ENCODE results near the gene NUDT5.
"Not testable (repeated sequence)": the region's sequence is repeated elsewhere in the genome, so short reads cannot be mapped to it uniquely, and the experiment has no call there.

The NUDT5 gene

GRCh38 chr10:12177642-12178041 lies 18.0 kb downstream of the NUDT5 start:
- no peaks in the 10 kb centered on the region for H3K9me3 ChIP-seq (ENCODE audit: control insufficient read depth in 5 of 5, low read length in 5 of 5)
- H3K36me3 ChIP-seq (ENCODE audit: control insufficient read depth in 5 of 5, insufficient read depth in 5 of 5, low read length in 5 of 5) = peaks cover 17 to 78% (median 55%) of the 10 kb centered on the region in 5 donors
- no peak overlapping the region for H3K27ac ChIP-seq (ENCODE audit: low read depth, low read length)
- peaks cover 0 to 3% (median 0%) of the 10 kb centered on the region in 5 donors for H3K4me1 ChIP-seq (ENCODE audit: control insufficient read depth in 5 of 5, insufficient read depth in 5 of 5, low read length in 5 of 5)
- H3K4me3 ChIP-seq (ENCODE audit: low read depth in 1 of 5, low read length in 5 of 5) = no peak overlapping the region
- H3K9ac ChIP-seq (ENCODE audit: low read length in 5 of 5) = no peak overlapping the region
- H3K27me3 ChIP-seq (ENCODE audit: control insufficient read depth in 5 of 5, insufficient read depth in 4 of 5, low read length in 5 of 5) = no peaks in the 10 kb centered on the region

GRCh38 chr10:12171512-12171911 lies 24.2 kb downstream of the NUDT5 start:
- not testable (repeated sequence) for H3K27ac ChIP-seq (ENCODE audit: low read depth, low read length); H3K4me1 ChIP-seq (ENCODE audit: control insufficient read depth in 5 of 5, insufficient read depth in 5 of 5, low read length in 5 of 5); H3K9ac ChIP-seq (ENCODE audit: low read length in 5 of 5); H3K9me3 ChIP-seq (ENCODE audit: control insufficient read depth in 5 of 5, low read length in 5 of 5); H3K27me3 ChIP-seq (ENCODE audit: control insufficient read depth in 5 of 5, insufficient read depth in 4 of 5, low read length in 5 of 5); H3K4me3 ChIP-seq (ENCODE audit: low read depth in 1 of 5, low read length in 5 of 5)
- H3K36me3 ChIP-seq (ENCODE audit: control insufficient read depth in 5 of 5, insufficient read depth in 5 of 5, low read length in 5 of 5) = peaks cover 32 to 86% (median 72%) of the 10 kb centered on the region in 5 donors

- no peak overlapping the region for H3K4me3 ChIP-seq (ENCODE audit: low read depth in 1 of 5, low read length in 5 of 5)
- no peaks in the 10 kb centered on the region for H3K9me3 ChIP-seq (ENCODE audit: control insufficient read depth in 5 of 5, low read length in 5 of 5)
- H3K27me3 ChIP-seq (ENCODE audit: control insufficient read depth in 5 of 5, insufficient read depth in 4 of 5, low read length in 5 of 5) = no peaks in the 10 kb centered on the region
- H3K36me3 ChIP-seq (ENCODE audit: control insufficient read depth in 5 of 5, insufficient read depth in 5 of 5, low read length in 5 of 5) = peaks cover 41 to 75% (median 61%) of the 10 kb centered on the region in 5 donors
- H3K27ac ChIP-seq (ENCODE audit: low read depth, low read length) = no peak overlapping the region
- H3K9ac ChIP-seq (ENCODE audit: low read length in 5 of 5) = no peak overlapping the region
- H3K4me1 ChIP-seq (ENCODE audit: control insufficient read depth in 5 of 5, insufficient read depth in 5 of 5, low read length in 5 of 5) = peaks cover 0 to 10% (median 7%) of the 10 kb centered on the region in 5 donors
These were observed 29.5 kb downstream of the NUDT5 start for GRCh38 chr10:12165999-12166775.

DNA sequence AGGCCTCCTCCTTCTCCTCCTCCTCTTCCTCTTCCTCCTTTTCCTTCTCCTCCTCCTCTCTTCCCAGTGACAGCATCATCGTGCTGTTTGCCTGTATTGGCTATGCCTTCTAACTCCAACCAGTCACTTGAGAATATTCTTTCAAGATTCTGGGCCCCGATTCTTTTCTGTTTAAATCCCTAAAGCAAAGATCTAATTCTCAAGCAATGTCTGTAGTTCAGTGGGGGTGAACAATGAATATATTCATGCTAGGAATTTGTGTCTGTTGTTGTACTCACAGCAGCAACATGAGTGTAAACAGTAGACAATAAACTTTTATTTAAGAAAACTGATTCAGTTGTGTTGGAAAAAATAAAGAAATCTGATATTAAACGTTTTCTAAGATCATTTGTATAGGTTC lies 30.7 kb downstream of the NUDT5 start:
- Histone ChIP-seq H3K4me3 (ENCODE audit: low read depth in 1 of 5, low read length in 5 of 5) (no peak overlapping the region), H3K9ac (ENCODE audit: low read length in 5 of 5) (no peak overlapping the region), H3K4me1 (ENCODE audit: control insufficient read depth in 5 of 5, insufficient read depth in 5 of 5, low read length in 5 of 5) (peaks cover 0 to 10% (median 7%) of the 10 kb centered on the region in 5 donors), H3K27me3 (ENCODE audit: control insufficient read depth in 5 of 5, insufficient read depth in 4 of 5, low read length in 5 of 5) (no peaks in the 10 kb centered on the region), H3K36me3 (ENCODE audit: control insufficient read depth in 5 of 5, insufficient read depth in 5 of 5, low read length in 5 of 5) (peaks cover 32 to 69% (median 54%) of the 10 kb centered on the region in 5 donors), H3K27ac (ENCODE audit: low read depth, low read length) (no peak overlapping the region), H3K9me3 (ENCODE audit: control insufficient read depth in 5 of 5, low read length in 5 of 5) (no peaks in the 10 kb centered on the region)

- Histone ChIP-seq H3K9ac (ENCODE audit: low read length in 5 of 5) (no peak overlapping the region), H3K27me3 (ENCODE audit: control insufficient read depth in 5 of 5, insufficient read depth in 4 of 5, low read length in 5 of 5) (no peaks in the 10 kb centered on the region), H3K27ac (ENCODE audit: low read depth, low read length) (no peak overlapping the region), H3K4me3 (ENCODE audit: low read depth in 1 of 5, low read length in 5 of 5) (no peak overlapping the region), H3K36me3 (ENCODE audit: control insufficient read depth in 5 of 5, insufficient read depth in 5 of 5, low read length in 5 of 5) (peaks cover 30 to 60% (median 47%) of the 10 kb centered on the region in 5 donors), H3K9me3 (ENCODE audit: control insufficient read depth in 5 of 5, low read length in 5 of 5) (no peaks in the 10 kb centered on the region), H3K4me1 (ENCODE audit: control insufficient read depth in 5 of 5, insufficient read depth in 5 of 5, low read length in 5 of 5) (peaks cover 0 to 10% (median 7%) of the 10 kb centered on the region in 5 donors)
These were observed 31.6 kb downstream of the NUDT5 start for GRCh38 chr10:12164085-12164484.

- H3K27me3 ChIP-seq (ENCODE audit: control insufficient read depth in 5 of 5, insufficient read depth in 4 of 5, low read length in 5 of 5) = no peaks in the 10 kb centered on the region
- H3K4me1 ChIP-seq (ENCODE audit: control insufficient read depth in 5 of 5, insufficient read depth in 5 of 5, low read length in 5 of 5) = peaks cover 0 to 10% (median 7%) of the 10 kb centered on the region in 5 donors
- H3K36me3 ChIP-seq (ENCODE audit: control insufficient read depth in 5 of 5, insufficient read depth in 5 of 5, low read length in 5 of 5) = peaks cover 31 to 58% (median 47%) of the 10 kb centered on the region in 5 donors
- no peaks in the 10 kb centered on the region for H3K9me3 ChIP-seq (ENCODE audit: control insufficient read depth in 5 of 5, low read length in 5 of 5)
- no peak overlapping the region for H3K27ac ChIP-seq (ENCODE audit: low read depth, low read length)
- H3K4me3 ChIP-seq (ENCODE audit: low read depth in 1 of 5, low read length in 5 of 5) = no peak overlapping the region
- no peak overlapping the region for H3K9ac ChIP-seq (ENCODE audit: low read length in 5 of 5)
These were observed 32.8 kb downstream of the NUDT5 start for GRCh38 chr10:12162927-12163326.

DNA sequence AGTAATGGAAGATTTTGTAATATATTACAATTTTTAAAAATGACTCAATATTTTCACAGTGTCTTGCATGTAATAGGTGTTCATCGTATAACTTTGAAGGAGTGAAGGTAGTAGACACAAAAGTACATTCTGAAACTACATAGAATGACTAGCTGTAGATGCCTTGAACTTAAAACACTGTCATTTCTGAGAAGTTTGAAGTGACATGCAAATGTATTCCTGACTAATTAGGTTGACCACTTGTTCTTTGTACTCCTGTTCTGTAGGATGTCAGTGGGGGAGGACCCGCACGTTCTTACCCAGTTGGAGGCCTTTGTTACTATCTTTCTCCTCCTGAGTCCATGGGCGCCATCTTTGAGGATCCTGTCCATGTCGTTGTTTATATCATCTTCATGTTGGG lies 35.0 kb downstream of the NUDT5 start:
- Histone ChIP-seq H3K9ac (ENCODE audit: low read length in 5 of 5) (no peak overlapping the region), H3K27ac (ENCODE audit: low read depth, low read length) (no peak overlapping the region), H3K27me3 (ENCODE audit: control insufficient read depth in 5 of 5, insufficient read depth in 4 of 5, low read length in 5 of 5) (no peaks in the 10 kb centered on the region), H3K9me3 (ENCODE audit: control insufficient read depth in 5 of 5, low read length in 5 of 5) (no peaks in the 10 kb centered on the region), H3K4me3 (ENCODE audit: low read depth in 1 of 5, low read length in 5 of 5) (no peak overlapping the region), H3K36me3 (ENCODE audit: control insufficient read depth in 5 of 5, insufficient read depth in 5 of 5, low read length in 5 of 5) (peaks cover 27 to 55% (median 39%) of the 10 kb centered on the region in 5 donors), H3K4me1 (ENCODE audit: control insufficient read depth in 5 of 5, insufficient read depth in 5 of 5, low read length in 5 of 5) (peaks cover 0 to 2% (median 1%) of the 10 kb centered on the region in 5 donors)

DNA sequence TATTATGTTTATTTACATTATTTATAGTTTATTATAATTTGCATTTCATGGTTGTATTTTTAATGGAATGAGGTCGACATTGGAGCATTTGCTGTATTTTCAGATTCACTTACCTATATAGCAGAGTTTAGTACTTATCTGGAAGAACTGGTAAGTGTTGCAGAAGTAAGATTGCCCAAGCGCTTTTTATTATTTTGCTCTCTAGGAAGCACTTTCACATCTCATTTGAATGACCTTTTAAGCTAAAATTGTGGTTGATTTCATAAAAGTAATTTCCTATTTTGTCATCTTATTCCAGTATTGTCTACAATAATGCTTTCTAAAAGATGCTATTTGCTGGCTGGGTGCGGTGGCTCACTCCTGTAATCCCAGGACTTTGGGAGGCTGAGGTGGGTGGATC lies 37.6 kb downstream of the NUDT5 start:
- Histone ChIP-seq H3K9me3 (ENCODE audit: control insufficient read depth in 5 of 5, low read length in 5 of 5) (no peaks in the 10 kb centered on the region), H3K4me1 (ENCODE audit: control insufficient read depth in 5 of 5, insufficient read depth in 5 of 5, low read length in 5 of 5) (no peaks in the 10 kb centered on the region), H3K27ac (ENCODE audit: low read depth, low read length) (no peak overlapping the region), H3K4me3 (ENCODE audit: low read depth in 1 of 5, low read length in 5 of 5) (no peak overlapping the region), H3K27me3 (ENCODE audit: control insufficient read depth in 5 of 5, insufficient read depth in 4 of 5, low read length in 5 of 5) (no peaks in the 10 kb centered on the region), H3K9ac (ENCODE audit: low read length in 5 of 5) (no peak overlapping the region), H3K36me3 (ENCODE audit: control insufficient read depth in 5 of 5, insufficient read depth in 5 of 5, low read length in 5 of 5) (peaks cover 30 to 51% (median 36%) of the 10 kb centered on the region in 5 donors)

DNA sequence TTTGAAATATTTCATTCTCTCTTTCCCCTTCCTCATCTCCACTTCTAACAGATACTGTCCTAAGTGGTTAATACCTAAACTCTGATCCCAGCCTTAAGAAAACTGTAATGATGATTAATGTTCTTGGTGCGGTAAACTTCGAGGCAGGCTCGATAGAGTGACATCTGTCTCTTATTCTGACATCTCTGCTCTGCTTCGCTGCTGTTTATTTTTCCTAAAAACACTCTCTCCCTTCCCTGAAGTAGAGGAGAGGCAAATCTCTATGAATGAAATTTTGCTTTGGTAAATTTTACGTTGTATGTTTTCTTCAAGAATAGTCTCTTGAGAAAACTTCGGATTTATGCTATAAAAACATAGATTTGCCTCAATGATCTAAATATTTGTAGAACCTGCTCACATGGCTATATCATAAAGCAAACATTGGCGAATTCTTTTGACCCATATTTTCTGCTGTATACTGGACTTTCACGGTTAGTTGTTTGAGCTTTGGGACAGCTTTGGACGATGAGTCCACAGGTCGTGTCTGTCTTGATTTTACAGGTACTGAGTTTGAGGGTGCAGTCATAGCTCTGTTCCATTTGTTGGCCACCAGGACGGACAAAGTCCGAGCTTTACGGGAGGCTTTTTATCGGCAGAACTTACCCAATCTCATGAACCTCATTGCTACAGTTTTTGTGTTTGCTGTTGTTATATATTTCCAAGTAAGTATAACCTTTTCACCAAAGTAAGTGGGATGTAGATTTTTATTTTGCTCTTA lies 39.1 kb downstream of the NUDT5 start:
- Histone ChIP-seq H3K4me3 (ENCODE audit: low read depth in 1 of 5, low read length in 5 of 5) (no peak overlapping the region), H3K27me3 (ENCODE audit: control insufficient read depth in 5 of 5, insufficient read depth in 4 of 5, low read length in 5 of 5) (no peaks in the 10 kb centered on the region), H3K9ac (ENCODE audit: low read length in 5 of 5) (no peak overlapping the region), H3K9me3 (ENCODE audit: control insufficient read depth in 5 of 5, low read length in 5 of 5) (no peaks in the 10 kb centered on the region), H3K4me1 (ENCODE audit: control insufficient read depth in 5 of 5, insufficient read depth in 5 of 5, low read length in 5 of 5) (no peaks in the 10 kb centered on the region), H3K36me3 (ENCODE audit: control insufficient read depth in 5 of 5, insufficient read depth in 5 of 5, low read length in 5 of 5) (peaks cover 25 to 39% (median 28%) of the 10 kb centered on the region in 5 donors), H3K27ac (ENCODE audit: low read depth, low read length) (no peak overlapping the region)

- Histone ChIP-seq H3K9me3 (ENCODE audit: control insufficient read depth in 5 of 5, low read length in 5 of 5) (no peaks in the 10 kb centered on the region), H3K27me3 (ENCODE audit: control insufficient read depth in 5 of 5, insufficient read depth in 4 of 5, low read length in 5 of 5) (no peaks in the 10 kb centered on the region), H3K36me3 (ENCODE audit: control insufficient read depth in 5 of 5, insufficient read depth in 5 of 5, low read length in 5 of 5) (peaks cover 22 to 40% (median 28%) of the 10 kb centered on the region in 5 donors), H3K27ac (ENCODE audit: low read depth, low read length) (no peak overlapping the region), H3K4me1 (ENCODE audit: control insufficient read depth in 5 of 5, insufficient read depth in 5 of 5, low read length in 5 of 5) (no peaks in the 10 kb centered on the region), H3K4me3 (ENCODE audit: low read depth in 1 of 5, low read length in 5 of 5) (no peak overlapping the region), H3K9ac (ENCODE audit: low read length in 5 of 5) (no peak overlapping the region)
These were observed 41.2 kb downstream of the NUDT5 start for GRCh38 chr10:12154516-12154915.
